GM21825 (cell line): ENCODE measurements around the gene CISD2.
"Not testable (repeated sequence)": the region's sequence is repeated elsewhere in the genome, so short reads cannot be mapped to it uniquely, and the experiment has no call there.

Source experiments
- ATAC-seq: cut with Tn5 transposase; IDR thresholded peaks from one replicate; pipeline ENCODE4 v1.9.1; 2021; ENCODE audit warnings: mild to moderate bottlenecking, moderate library complexity; ENCODE audit not compliant: unreplicated experiment

CISD2 gene

GRCh38 chr4:102849579-102850104 lies 19.1 kb upstream of the CISD2 start:
- ATAC-seq: no peak

GRCh38 chr4:102850370-102850769 lies 18.4 kb upstream of the CISD2 start:
- no peak for ATAC-seq

- no peak for ATAC-seq
Measured at GRCh38 chr4:102858828-102859464, 9.8 kb upstream of the CISD2 start.

GRCh38 chr4:102860611-102861324 lies 8.0 kb upstream of the CISD2 start:
- no peak for ATAC-seq

GRCh38 chr4:102862016-102862415 lies 6.8 kb upstream of the CISD2 start:
- no peak for ATAC-seq

GRCh38 chr4:102862747-102863146 lies 6.0 kb upstream of the CISD2 start:
- ATAC-seq: no peak

DNA sequence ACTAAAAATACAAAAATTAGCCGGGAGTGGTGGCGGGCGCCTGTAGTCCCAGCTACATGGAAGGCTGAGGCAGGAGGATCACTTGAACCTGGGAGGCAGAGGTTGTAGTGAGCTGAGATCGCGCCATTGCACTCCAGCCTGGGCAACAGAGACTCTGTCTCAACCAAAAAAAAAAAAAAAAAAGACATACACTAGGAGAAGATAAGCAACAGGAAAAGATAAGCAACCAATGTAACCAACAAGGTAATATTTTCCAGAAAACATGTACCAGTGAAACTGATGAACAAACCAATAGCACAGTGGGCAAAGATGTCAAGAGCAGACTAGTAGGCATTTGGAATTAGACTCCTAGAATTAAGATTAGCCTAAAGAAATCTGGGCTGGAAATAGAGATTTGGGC lies 3.5 kb upstream of the CISD2 start:
- ATAC-seq: not testable (repeated sequence)

GRCh38 chr4:102867278-102868152 lies 1.3 kb upstream of the CISD2 start:
- ATAC-seq: no peak

DNA sequence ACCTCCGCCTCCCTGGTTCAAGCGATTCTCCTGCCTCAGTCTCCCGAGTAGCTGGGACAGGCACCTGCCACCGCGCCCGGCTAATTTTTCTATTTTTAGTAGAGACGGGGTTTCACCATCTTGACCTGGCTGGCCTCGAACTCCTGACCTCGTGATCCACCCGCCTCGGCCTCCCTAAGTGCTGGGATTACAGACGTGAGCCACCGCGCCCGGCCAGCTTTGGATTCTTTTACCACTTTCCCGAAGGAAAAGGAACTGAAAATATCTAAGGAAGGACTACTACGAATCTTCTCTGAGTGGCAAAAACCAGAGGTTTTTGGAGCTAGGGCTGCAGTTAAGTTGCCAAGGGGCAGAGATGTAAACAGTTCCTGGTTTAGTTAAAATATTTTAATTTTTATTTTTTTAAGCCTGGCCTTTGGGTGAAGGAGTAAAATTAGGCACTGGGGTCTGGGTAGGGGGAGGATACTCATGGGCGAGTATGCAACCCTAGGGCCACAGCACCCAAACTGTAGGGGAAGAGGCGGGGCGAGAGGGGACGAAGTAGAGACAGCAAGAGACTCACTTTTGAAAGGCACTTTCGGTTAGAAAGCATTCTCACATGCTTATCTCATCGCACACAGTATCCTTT lies 525 bp upstream of the CISD2 start:
- no peak for ATAC-seq

DNA sequence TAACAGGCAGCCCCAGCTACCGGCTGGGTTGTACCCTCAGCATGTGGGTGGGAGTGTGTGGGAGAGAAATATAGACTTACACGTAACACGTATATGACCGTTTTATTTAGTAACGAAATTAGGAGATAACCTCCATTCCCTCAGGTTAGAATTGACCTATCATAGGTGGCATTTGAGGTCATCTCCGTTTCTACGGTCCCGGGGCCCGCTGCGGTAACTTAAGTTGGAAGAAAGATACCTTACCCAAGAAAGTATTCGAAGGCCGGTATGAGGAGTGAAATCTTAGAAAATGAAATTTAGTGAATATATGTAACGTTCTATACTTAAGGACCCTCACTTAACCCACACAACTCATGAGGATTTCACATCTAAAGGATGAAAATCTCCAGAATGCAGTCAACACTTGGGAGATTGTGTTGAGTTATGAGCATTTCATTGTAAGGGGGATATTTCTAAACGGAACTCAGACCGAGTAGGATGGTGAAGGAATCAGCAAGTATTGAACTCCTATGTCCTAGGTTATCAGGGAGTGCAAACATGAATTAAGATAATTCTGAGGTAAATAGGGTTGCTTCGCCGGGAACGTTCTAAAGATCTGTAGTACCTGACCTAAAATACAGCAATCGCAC lies 891 bp downstream of the CISD2 start:
- ATAC-seq: peak; percentile 22

- no peak for ATAC-seq
Measured at GRCh38 chr4:102871772-102872171, 3.0 kb downstream of the CISD2 start.

- ATAC-seq: not testable (repeated sequence)
Measured at GRCh38 chr4:102877477-102878106, 8.8 kb downstream of the CISD2 start.

- ATAC-seq: not testable (repeated sequence)
Measured at GRCh38 chr4:102878349-102878748, 9.6 kb downstream of the CISD2 start.

GRCh38 chr4:102878901-102879300 lies 10.1 kb downstream of the CISD2 start:
- ATAC-seq: no peak

GRCh38 chr4:102881343-102881742 lies 12.6 kb downstream of the CISD2 start:
- ATAC-seq: no peak

DNA sequence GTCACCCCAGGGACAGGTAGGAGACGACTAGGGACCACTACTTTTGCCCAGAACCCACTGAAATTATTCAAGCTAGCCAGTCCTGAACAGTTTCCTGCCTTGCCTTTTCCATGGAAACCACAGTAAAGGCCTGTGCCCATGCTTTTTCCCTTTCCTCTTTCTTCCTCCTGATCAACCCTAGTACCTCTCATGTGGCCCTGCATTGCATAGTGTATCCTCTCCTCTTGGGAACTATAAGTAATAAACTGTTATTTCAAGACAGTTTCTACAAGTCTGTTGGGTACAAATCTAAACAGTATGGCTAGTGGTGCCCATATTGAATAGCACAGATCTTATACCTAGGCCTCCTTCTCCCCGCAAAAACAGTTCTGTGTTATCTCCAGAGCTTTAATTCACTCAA lies 14.5 kb downstream of the CISD2 start:
- ATAC-seq: no peak

- not testable (repeated sequence) for ATAC-seq
Measured at GRCh38 chr4:102888570-102888969, 19.8 kb downstream of the CISD2 start.

DNA sequence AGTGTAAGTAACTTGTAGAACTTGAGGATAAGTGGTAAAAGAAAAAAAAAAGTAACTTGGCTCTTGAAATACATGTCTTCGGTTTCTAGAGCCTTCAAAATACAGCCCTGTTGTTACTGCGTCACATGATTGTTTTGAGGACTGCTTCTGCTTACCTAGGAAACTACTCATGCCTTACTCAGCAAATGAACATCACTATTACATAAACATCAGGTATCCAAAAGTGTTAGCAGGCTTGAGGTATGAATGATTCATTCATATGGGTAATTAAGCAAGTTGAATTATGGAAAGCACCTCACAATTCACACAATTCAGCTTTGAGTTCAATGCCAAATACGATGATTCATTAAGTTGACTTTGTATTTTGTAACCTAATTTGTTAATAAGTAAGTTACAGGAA lies 21.1 kb downstream of the CISD2 start:
- not testable (repeated sequence) for ATAC-seq

DNA sequence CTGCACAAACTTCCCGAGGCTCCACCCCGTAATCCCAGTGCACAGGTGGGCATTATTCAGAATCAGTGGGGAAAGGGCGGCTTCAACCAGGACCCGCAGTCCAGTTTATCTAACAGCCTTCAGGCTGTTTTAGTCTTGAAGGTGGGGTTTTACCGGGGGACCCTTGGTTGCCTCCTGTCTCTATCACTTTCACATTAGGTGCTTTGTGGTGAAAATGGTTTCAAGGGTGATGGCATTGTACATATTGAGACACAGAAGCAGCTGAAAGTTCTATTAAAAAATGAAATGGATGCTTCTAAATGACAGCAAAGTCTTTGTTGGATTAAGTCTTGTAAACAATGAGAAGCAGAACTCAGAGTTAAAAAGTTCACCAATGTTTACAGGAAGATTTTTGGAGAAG lies 27.8 kb downstream of the CISD2 start:
- not testable (repeated sequence) for ATAC-seq

DNA sequence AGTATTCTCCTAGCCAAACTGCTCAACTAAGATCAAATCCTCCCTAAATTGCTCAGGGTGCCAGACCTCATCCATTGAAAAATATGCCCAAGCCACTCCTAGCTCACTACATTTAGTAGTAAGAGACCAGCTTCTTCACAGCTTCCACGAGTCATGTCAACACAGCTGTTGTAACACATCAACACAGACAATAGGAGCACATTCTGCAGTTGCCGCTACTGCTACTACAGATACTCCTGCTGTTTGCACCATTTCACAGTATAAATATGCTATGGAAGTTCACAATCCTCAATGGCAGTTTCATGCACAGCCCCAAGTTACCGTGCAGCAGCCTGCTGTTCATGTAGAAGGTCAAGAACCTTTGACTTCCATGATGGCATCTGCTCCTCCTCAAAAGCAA lies 28.8 kb downstream of the CISD2 start:
- not testable (repeated sequence) for ATAC-seq
